CD4-positive, alpha-beta T cell treated with Interleukin-17A for 1 hour (primary cell): ENCODE data around the gene ATP5PD.
"Not testable (repeated sequence)": the region's sequence is repeated elsewhere in the genome, so short reads cannot be mapped to it uniquely, and the experiment has no call there.

Source experiments
- DNase-seq: peaks from one replicate; pipeline ENCODE4 v3.0.0-alpha.2; 2020

The ATP5PD gene

DNA sequence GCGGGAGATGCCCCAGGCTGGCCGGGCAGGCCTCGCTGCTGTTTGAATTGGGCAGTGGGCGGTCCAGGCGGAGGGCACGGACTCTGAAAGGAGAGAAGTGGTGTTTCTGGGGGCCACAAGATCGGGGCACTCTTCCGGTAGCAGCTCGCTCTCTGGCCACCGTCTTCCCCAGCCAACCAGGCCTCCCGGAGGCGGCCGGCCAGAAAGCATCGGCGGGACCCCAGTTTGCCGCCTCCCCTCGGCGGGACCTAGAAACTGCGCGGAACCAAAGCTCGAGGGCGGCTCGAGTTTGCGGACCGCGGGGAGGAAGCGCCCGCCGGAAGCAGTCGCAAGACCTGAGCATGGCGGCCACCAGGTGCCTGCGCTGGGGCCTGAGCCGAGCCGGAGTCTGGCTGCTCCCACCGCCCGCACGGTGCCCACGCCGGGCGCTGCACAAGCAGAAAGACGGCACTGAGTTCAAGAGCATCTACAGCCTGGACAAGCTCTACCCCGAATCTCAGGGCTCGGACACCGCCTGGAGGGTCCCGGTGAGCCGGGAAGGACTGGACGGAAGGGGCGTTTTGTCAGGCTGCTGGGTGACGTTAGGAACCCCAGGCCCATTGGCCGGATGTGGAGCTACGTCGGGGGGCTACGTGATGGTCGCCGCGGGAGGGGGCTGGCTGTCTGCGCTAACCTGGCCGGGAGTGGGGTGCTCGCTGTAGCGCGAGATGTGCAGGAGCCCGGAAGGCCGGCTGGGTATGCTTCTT, 34.2 kb downstream of the ATP5PD start, which contains the start of gene MRPL58:
Gene MRPL58 (plus strand): TSS at position 325 of the 746 bp plus-strand sequence. CDS start 17 bp downstream, at position 342.
- DNase-seq: peak; percentile 85

GRCh38 chr17:75012096-75012345, 34.7 kb downstream of the ATP5PD start:
- DNase-seq: no peak

DNA sequence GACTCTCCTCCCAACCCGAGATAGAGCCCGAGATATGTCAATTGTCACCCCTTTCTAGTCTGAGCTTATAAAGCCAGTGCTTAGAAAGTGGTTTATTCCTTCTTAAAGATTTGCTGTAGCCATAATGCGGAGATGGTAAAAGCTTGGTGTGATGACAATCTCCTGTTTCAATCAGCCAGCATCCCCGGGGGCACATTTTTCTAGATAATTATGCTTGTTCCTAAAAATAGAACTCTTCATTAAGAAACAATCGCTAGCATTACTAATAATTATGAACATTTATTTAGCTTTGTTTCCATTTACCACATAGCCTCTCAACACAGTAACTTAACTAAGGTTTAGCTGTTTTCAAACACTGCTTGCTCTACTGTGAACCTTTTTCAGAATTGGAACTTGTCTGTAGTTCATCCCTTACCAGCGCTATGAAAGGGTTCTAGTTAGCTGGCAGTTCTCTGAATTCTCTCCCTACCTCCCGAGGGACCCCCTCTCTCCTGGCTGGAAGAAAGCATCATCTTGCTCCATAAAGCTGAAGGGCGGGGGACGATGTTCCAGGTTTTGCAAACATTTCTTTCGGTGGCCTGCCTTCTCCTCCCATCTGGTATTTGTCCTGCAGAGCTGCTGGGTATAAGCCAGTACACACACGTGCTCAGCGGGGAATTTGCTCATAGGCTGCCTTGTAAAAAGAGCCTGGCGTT, 35.2 kb downstream of the ATP5PD start:
- no peak for DNase-seq

GRCh38 chr17:75010683-75011400, 35.9 kb downstream of the ATP5PD start:
- no peak for DNase-seq

- DNase-seq: no peak
Observed at GRCh38 chr17:75009139-75009724, 37.5 kb downstream of the ATP5PD start.

DNA sequence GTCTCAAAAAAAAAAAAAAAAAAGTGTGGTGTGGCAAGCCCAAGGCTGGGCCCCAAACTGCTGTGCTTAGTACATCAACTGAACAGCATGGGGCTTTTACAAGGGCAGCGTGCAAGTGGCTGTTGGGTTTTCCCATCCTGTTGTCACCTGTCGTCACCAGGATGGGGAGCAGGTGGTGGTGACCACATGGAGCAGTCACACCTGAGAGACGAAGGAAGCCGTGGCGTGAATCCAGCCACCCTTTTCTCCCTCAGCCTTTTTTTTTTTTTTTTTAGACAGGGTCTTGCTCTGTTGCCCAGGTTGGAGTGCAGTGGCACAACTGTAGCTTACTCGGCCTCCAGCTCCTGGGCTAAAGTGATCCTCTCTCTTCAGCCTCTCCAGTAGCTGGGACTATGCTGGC, 38.4 kb downstream of the ATP5PD start:
- no peak for DNase-seq

DNA sequence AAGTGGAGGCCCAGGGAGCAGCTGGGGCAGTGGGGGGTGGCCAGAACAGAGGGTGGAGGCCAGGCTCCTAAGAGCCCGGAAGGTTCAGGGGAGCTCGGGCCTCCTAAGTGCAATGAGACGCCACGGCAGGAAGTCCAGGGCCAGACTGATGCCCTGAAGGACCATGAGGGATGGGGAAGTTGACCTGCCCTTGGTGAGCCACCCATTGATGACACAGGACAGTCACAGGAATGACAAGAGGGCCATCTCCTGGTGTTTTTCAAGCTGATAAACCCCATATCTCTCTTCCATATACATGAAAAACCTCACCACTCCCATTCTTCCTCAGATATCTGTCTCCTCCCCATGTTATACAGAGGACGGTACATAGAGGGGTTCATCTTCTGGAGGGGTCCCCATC, 40.1 kb downstream of the ATP5PD start:
- DNase-seq: no peak

GRCh38 chr17:75006084-75006483, 40.7 kb downstream of the ATP5PD start:
- not testable (repeated sequence) for DNase-seq

- DNase-seq: no peak
Observed at GRCh38 chr17:75005291-75005690, 41.5 kb downstream of the ATP5PD start.

DNA sequence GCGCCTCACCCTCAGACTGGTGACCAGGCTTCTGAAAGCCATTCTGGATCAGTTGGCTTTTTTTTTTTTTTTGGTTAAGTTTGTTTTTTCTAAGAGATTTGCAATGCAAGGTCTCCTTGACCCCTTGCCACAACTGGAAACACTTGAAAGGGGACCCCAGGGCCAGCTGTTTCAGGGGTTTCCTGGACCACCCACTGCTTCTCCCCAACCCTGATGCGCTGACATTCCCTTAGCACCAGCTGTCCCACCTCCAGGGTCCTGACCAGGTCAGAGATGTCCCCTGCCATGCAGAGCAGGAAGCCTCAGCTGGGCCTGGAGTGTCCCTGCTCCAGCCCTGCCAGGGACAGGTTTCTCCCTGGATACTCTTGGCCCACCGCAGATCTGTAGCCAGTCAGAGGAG, 42.4 kb downstream of the ATP5PD start:
- DNase-seq: no peak

DNA sequence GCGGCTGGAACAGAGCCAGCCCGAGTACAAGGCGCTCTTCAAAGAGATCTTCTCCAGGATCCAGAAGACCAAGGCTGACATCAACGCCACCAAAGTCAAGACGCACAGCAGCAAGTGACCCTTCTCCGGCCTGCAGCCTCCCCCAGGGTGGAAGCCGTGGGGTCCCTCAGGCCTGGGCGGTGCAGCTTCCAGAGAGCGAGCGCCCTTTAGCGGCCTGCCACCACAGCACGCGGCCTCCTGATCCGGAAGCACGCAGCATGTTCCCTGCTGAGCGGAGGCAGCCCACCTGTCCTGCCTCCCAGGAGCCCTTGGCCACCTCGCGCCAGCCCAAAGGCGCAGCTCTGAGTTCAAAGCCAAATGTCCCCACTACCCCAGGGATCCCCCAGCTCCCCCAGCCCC, 42.8 kb downstream of the ATP5PD start:
- no peak for DNase-seq

DNA sequence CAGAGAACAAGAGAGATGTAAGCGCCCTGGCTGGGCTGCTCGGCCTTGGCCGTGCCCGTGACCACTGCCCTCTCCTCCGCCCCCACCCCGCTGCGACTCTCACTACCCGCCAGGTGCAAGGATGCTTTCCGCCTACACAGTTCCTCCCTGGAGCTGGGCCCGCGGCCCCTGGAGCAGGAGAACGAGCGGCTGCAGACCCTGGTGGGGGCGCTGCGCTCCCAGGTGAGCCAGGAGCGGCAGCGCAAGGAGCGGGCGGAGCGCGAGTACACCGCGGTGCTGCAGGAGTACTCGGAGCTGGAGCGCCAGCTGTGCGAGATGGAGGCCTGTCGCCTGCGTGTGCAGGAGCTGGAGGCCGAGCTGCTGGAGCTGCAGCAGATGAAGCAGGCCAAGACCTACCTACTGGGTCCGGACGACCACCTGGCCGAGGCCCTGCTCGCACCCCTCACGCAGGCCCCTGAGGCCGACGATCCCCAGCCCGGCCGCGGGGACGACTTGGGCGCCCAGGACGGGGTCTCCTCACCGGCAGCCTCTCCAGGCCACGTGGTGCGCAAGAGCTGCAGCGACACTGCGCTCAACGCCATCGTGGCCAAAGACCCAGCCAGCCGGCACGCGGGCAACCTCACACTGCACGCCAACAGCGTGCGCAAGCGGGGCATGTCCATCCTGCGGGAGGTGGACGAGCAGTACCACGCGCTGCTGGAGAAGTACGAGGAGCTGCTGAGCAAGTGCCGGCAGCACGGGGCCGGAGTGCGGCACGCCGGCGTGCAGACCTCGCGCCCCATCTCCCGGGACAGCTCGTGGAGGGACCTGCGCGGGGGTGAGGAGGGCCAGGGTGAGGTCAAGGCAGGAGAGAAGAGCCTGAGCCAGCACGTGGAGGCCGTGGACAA, 43.5 kb downstream of the ATP5PD start:
- no peak for DNase-seq

DNA sequence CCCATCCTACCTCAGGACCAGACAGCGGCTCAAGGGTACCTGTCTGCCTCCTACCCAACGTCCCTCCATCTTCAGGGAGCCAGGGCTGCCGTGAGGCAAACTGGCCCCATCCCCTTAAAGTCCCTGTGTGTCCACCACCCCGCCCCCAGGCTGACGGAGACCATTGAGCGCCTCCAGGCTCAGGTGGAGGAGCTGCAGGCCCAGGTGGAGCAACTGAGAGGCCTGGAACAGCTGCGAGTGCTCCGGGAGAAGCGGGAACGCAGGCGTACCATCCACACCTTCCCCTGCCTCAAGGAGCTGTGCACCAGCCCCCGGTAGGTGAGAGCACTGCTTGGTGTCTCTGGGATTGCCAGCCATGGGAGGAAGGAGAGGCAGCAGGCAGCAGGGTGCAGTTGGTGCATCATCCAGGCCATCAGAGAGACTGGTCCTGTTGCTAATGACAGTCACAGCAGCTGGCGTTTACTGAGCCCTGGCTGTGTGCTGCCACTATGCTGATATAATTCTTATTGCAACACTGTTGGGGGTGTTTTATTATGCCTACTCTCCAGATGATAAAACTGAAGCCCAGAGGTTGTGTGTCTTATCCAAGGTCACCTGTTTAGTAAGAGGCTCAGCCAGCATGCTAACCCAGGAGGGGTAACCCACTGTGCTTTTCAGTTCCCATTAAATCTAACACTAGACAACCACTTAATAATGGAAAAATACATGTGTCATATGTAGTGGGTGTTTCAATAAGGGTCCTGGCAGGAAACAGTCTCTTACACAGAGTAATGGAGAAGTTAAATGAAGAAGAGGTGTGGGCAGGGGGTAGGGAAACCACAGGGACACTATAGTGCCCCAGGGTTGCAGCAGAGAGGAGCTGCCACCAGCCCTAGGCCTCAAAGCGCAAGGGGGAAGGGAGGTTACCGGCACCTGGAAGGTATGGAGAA, 44.6 kb downstream of the ATP5PD start:
- no peak for DNase-seq

- DNase-seq: no peak
Observed at GRCh38 chr17:74999523-74999922, 47.2 kb downstream of the ATP5PD start.

- no peak for DNase-seq
Observed at GRCh38 chr17:74998783-74999182, 48.0 kb downstream of the ATP5PD start.

GRCh38 chr17:74995847-74996246, 50.9 kb downstream of the ATP5PD start:
- DNase-seq: no peak

DNA sequence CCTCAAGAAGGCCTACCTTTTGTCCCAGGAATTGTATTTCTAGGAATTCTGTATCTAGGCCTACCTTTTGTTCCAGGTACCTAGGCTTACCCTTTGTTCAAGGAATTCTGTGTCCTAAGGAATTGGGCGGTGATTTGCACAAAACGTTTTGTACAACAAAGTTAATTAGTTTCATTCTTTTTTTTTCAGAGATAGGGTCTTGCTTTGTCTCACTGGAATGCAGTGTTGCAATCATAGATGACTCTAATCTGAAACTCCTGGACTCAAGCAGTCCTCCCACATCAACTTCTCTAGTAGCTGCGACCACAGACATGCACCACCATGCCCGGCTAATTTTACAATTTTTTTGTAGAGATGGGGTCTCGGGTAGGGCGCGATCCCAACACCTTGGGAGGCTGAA, 52.3 kb downstream of the ATP5PD start:
- DNase-seq: no peak

- no peak for DNase-seq
Observed at GRCh38 chr17:74992223-74992622, 54.5 kb downstream of the ATP5PD start.

DNA sequence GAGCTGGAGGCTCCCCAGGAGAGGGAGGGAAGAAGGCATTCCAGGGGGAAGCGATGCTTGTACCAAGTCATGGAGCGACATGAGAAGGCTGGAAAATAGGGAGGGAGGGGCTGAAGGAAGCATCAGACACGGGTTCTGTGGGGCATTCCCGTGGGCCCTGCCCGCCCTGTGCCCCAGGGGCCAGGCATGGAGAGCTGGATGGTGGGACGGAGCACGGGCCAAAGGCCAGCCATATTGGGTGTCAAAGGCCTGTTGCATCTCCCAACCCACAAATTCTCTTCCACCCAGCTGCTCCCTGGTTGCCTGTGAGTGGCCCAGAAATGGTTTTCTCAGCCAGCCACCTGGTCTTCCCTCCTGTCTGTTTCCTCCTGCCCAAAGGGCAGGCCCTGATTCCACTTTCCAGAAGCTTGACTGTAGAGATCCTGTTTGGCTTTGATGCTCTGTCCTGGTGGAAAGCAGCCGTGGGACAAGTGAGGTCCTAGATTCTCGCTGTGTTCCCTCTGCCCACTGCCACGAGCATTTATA, 56.1 kb downstream of the ATP5PD start:
- no peak for DNase-seq
